Endothelial cell of hepatic sinusoid (primary cell): ENCODE data around the gene ACTL8.

ENCODE experiments used
- in situ Hi-C: cut with HindIII; loops from 2 replicates; pipeline ENCODE4 v1.10.0; 2017; ENCODE audit warnings: low sequenced_read_pairs

ACTL8 gene

GRCh38 chr1:17798011-17798410 lies 42.9 kb downstream of the ACTL8 start:
- in situ Hi-C loops = no loop called here

- in situ Hi-C loops = no loop called here
Measured at GRCh38 chr1:17798799-17799382, 43.8 kb downstream of the ACTL8 start.

GRCh38 chr1:17799642-17800041 lies 44.5 kb downstream of the ACTL8 start:
- in situ Hi-C loops = no loop called here

GRCh38 chr1:17802164-17802563 lies 47.0 kb downstream of the ACTL8 start:
- in situ Hi-C loops = no loop called here

GRCh38 chr1:17802945-17803344 lies 47.8 kb downstream of the ACTL8 start:
- in situ Hi-C loops = no loop called here

GRCh38 chr1:17805869-17806684 lies 50.9 kb downstream of the ACTL8 start:
- in situ Hi-C loops = no loop called here

GRCh38 chr1:17808816-17809215 lies 53.7 kb downstream of the ACTL8 start:
- in situ Hi-C loops = no loop called here

GRCh38 chr1:17810668-17811067 lies 55.5 kb downstream of the ACTL8 start:
- in situ Hi-C loops = no loop called here

GRCh38 chr1:17816511-17816910 lies 61.4 kb downstream of the ACTL8 start:
- in situ Hi-C loops = no loop called here

GRCh38 chr1:17819129-17819802 lies 64.1 kb downstream of the ACTL8 start:
- in situ Hi-C loops = no loop called here

GRCh38 chr1:17820198-17820597 lies 65.1 kb downstream of the ACTL8 start:
- in situ Hi-C loops = no loop called here

GRCh38 chr1:17822741-17823426 lies 67.8 kb downstream of the ACTL8 start:
- in situ Hi-C loops = no loop called here

- in situ Hi-C loops = no loop called here
Measured at GRCh38 chr1:17825273-17826164, 70.4 kb downstream of the ACTL8 start.

GRCh38 chr1:17826165-17826488 lies 71.0 kb downstream of the ACTL8 start:
- in situ Hi-C loops = no loop called here

GRCh38 chr1:17828991-17829390 lies 73.9 kb downstream of the ACTL8 start:
- in situ Hi-C loops = no loop called here

- in situ Hi-C loops = no loop called here
Measured at GRCh38 chr1:17829579-17829978, 74.4 kb downstream of the ACTL8 start.

- in situ Hi-C loops = no loop called here
Measured at GRCh38 chr1:17831597-17831996, 76.5 kb downstream of the ACTL8 start.

GRCh38 chr1:17833661-17834501 lies 78.7 kb downstream of the ACTL8 start:
- in situ Hi-C loops = no loop called here

- in situ Hi-C loops = no loop called here
Measured at GRCh38 chr1:17834561-17835100, 79.5 kb downstream of the ACTL8 start.
